Suprapubic skin (tissue), 4 donors: Measurements from ENCODE around the gene GSG1L.

Experiments
- EP300 ChIP-seq: sonication (generic); formaldehyde crosslinking; IDR thresholded peaks from one replicate; pipeline ENCODE4 v1.6.1; 2017; ENCODE audit warnings: antibody characterized with exemption
- POLR2A ChIP-seq, 2 donors: fragments of 450-650 bp; IDR thresholded peaks; one replicate each; pipeline ENCODE4 v1.6.1; 2017; ENCODE audit warnings: antibody characterized with exemption in 2 of 2, mild to moderate bottlenecking in 2 of 2, moderate library complexity in 2 of 2
- POLR2AphosphoS5 ChIP-seq, 3 donors: sonication (generic); formaldehyde crosslinking; IDR thresholded peaks; one replicate each; pipeline ENCODE4 v1.6.1; 2017; ENCODE audit warnings: antibody characterized with exemption in 3 of 3
- TF ChIP-seq, protein P1 (sequence below), 2 donors: fragments of 200-600 bp in 1 of 2; fragments of 450-650 bp in 1 of 2; sonication (generic) in 1 of 2; IDR thresholded peaks; one replicate each; pipeline ENCODE4 v1.5.1; 2016 to 2019; ENCODE audit warnings: antibody characterized with exemption in 2 of 2, mild to moderate bottlenecking in 1 of 2, moderate library complexity in 1 of 2

DNA sequence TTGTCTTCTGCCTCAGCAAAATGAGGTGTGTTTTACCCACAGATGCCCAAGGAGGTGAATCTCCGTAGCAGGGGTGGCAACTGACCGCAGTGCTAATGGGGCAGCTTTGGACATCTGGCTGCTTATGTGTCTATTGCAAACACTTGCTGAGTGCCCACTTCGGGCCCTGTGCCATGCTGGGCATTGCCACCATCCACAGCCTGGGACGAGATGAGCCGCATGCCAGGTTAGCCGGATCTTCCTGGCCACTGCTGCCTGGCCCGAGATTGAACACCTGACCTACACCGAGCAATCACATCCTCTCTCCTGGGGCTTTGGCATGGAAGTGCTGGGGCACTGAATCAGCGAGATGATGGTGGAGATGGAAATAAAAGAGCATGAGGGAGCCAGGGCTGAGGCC lies 238.7 kb downstream of the GSG1L start:
- TF ChIP-seq, protein P1, sequence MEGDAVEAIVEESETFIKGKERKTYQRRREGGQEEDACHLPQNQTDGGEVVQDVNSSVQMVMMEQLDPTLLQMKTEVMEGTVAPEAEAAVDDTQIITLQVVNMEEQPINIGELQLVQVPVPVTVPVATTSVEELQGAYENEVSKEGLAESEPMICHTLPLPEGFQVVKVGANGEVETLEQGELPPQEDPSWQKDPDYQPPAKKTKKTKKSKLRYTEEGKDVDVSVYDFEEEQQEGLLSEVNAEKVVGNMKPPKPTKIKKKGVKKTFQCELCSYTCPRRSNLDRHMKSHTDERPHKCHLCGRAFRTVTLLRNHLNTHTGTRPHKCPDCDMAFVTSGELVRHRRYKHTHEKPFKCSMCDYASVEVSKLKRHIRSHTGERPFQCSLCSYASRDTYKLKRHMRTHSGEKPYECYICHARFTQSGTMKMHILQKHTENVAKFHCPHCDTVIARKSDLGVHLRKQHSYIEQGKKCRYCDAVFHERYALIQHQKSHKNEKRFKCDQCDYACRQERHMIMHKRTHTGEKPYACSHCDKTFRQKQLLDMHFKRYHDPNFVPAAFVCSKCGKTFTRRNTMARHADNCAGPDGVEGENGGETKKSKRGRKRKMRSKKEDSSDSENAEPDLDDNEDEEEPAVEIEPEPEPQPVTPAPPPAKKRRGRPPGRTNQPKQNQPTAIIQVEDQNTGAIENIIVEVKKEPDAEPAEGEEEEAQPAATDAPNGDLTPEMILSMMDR (IDR thresholded peaks at IDR 0.05), result no peak
- TF ChIP-seq POLR2AphosphoS5 (IDR thresholded peaks at IDR 0.05) (no peak), POLR2A (IDR thresholded peaks at IDR 0.05) (no peak), EP300 (no peak)
